K562 (cell line): ENCODE results near the gene MIF.
"Not testable (repeated sequence)": the region's sequence is repeated elsewhere in the genome, so short reads cannot be mapped to it uniquely, and the experiment has no call there.

Experiments used
- DPF2 ChIP-seq: fragments of 450-650 bp; IDR thresholded peaks from 2 replicates; pipeline ENCODE4 v1.6.1; 2016
- E2F5 ChIP-seq: sonication (generic); formaldehyde crosslinking; IDR thresholded peaks from 2 replicates; pipeline ENCODE4 v1.8.0; 2022; ENCODE audit warnings: mild to moderate bottlenecking, missing genetic modification reagents
- JUND ChIP-seq, 2 experiments: IDR thresholded peaks; 2 replicates in 1 of 2; 3 replicates in 1 of 2; pipeline ENCODE4 v1.6.1; 2011; ENCODE audit warnings: borderline replicate concordance in 2 of 2, low read depth in 2 of 2, low read length in 2 of 2, improper control_type of control experiment in 1 of 2, missing biosample characterization in 1 of 2, missing genetic modification characterization in 1 of 2, missing genetic modification reagents in 1 of 2
- SP2 ChIP-seq: IDR thresholded peaks from 2 replicates; pipeline ENCODE4 v1.6.1; 2011; ENCODE audit warnings: mild to moderate bottlenecking, low read depth, low read length, moderate library complexity; ENCODE audit not compliant: poor library complexity, severe bottlenecking; ENCODE audit errors: extremely low read depth
- USF2 ChIP-seq: sonication (generic); formaldehyde crosslinking; IDR thresholded peaks from 2 replicates; pipeline ENCODE4 v1.5.0; 2020; ENCODE audit warnings: missing genetic modification reagents
- ZNF277 ChIP-seq: fragments of 250-450 bp; sonication (Bioruptor Pico); IDR thresholded peaks from 2 replicates; pipeline ENCODE4 v1.8.0; 2022; ENCODE audit warnings: inconsistent platforms, mild to moderate bottlenecking, moderate library complexity, borderline replicate concordance
- ZNF583 ChIP-seq: fragments of 250-450 bp; sonication (Bioruptor Pico); IDR thresholded peaks from 2 replicates; pipeline ENCODE4 v1.4.0; 2020

GRCh38 chr22:23860187-23860586, 34.0 kb upstream of the MIF start:
- not testable (repeated sequence) for TF ChIP-seq E2F5; USF2 (CRISPR knock-in tag); ZNF277 (CRISPR knock-in tag); SP2; DPF2; JUND (IDR thresholded peaks at IDR 0.05; ENCODE audit: borderline replicate concordance, low read depth, low read length); JUND (tag; IDR thresholded peaks at IDR 0.05; ENCODE audit: borderline replicate concordance, low read depth, low read length); ZNF583
